ENCODE data around the gene ATG16L2.

The ATG16L2 gene

GRCh38 chr11:72863916-72864315, 49.7 kb downstream of the ATG16L2 start:
- ChIA-PET CTCF (interaction anchor here (1.2 kb wide), 1 partner anchor 15 kb away, joined by 3 read pairs; no protein-coding TSS in a partner anchor), POLR2A (no interaction called here)
- TF ChIP-seq ZNF19 (tag by site-specific recombination; IDR thresholded peaks at IDR 0.05; ENCODE audit: low read depth) (no peak), ZNF146 (tag by site-specific recombination; IDR thresholded peaks at IDR 0.05) (no peak), ZEB2 (tag by site-specific recombination; IDR thresholded peaks at IDR 0.05) (no peak), TCF7L2 (IDR thresholded peaks at IDR 0.05; ENCODE audit: borderline replicate concordance, low read depth, low read length) (no peak), ZNF701 (tag by site-specific recombination; IDR thresholded peaks at IDR 0.05) (no peak)
- H3K36me3 ChIP-seq (ENCODE audit: control insufficient read depth in 2 of 2, insufficient read depth in 1 of 2, low read length in 2 of 2), result peaks cover 0 to 6% of the 10 kb centered on the region in 2 experiments; a peak in 1 of 3 replicates
- H3K4me3 ChIP-seq (ENCODE audit: low read depth, low read length), result no peak overlapping the region
- no peaks in the 10 kb centered on the region for H3K9me3 ChIP-seq (ENCODE audit: control insufficient read depth, insufficient read depth, low read depth, low read length)
- H3K4me1 ChIP-seq (ENCODE audit: control insufficient read depth, insufficient read depth, low read length), result no peaks in the 10 kb centered on the region
- no peak overlapping the region for H3K27ac ChIP-seq (ENCODE audit: extremely low read depth, low read depth, low read length)

- ChIA-PET CTCF (interaction anchor here (0.6 to 1.0 kb wide), 2 partner anchors 140 to 178 kb away, joined by 3 read pairs; no protein-coding TSS in a partner anchor), POLR2A (interaction anchor here (0.6 kb wide), 1 partner anchor 24 kb away, joined by 6 read pairs; no protein-coding TSS in a partner anchor)
- Histone ChIP-seq H3K4me1 (ENCODE audit: control insufficient read depth, insufficient read depth, low read length) (no peaks in the 10 kb centered on the region), H3K4me3 (ENCODE audit: low read depth, low read length) (no peak overlapping the region), H3K9me3 (ENCODE audit: control insufficient read depth, insufficient read depth, low read depth, low read length) (no peaks in the 10 kb centered on the region), H3K36me3 (ENCODE audit: control insufficient read depth in 2 of 2, insufficient read depth in 1 of 2, low read length in 2 of 2) (peaks cover 0 to 6% of the 10 kb centered on the region in 2 experiments; a peak in 1 of 3 replicates), H3K27ac (ENCODE audit: extremely low read depth, low read depth, low read length) (no peak overlapping the region)
- TF ChIP-seq ZNF140 (tag by site-specific recombination; IDR thresholded peaks at IDR 0.05) (no peak), ZNF518A (tag by site-specific recombination; conservative IDR thresholded peaks at IDR 0.05; ENCODE audit: low read depth) (no peak), SCRT2 (tag by site-specific recombination; IDR thresholded peaks at IDR 0.05) (no peak), KLF8 (tag by site-specific recombination; IDR thresholded peaks at IDR 0.05) (no peak), ZNF837 (tag by site-specific recombination; IDR thresholded peaks at IDR 0.05) (no peak), PRDM6 (tag by site-specific recombination; IDR thresholded peaks at IDR 0.05) (no peak), ZNF175 (tag by site-specific recombination; IDR thresholded peaks at IDR 0.05) (no peak), ZNF266 (tag by site-specific recombination; IDR thresholded peaks at IDR 0.05; ENCODE audit: low read depth) (no peak), GFI1B (tag by site-specific recombination; IDR thresholded peaks at IDR 0.05) (no peak), YY1 (tag by site-specific recombination; IDR thresholded peaks at IDR 0.05) (no peak), ZNF138 (tag by site-specific recombination; IDR thresholded peaks at IDR 0.05; ENCODE audit: borderline replicate concordance) (no peak), ZNF416 (tag by site-specific recombination; IDR thresholded peaks at IDR 0.05) (no peak), ZNF37A (tag by site-specific recombination; IDR thresholded peaks at IDR 0.05) (no peak), ZNF544 (tag by site-specific recombination; IDR thresholded peaks at IDR 0.05) (no peak), PRDM4 (tag by site-specific recombination; IDR thresholded peaks at IDR 0.05) (no peak), ZNF549 (tag by site-specific recombination; IDR thresholded peaks at IDR 0.05) (no peak)
These were observed 50.8 kb downstream of the ATG16L2 start for GRCh38 chr11:72864702-72865655.

Measured in HEK293 (cell line).